Esophagus squamous epithelium (tissue), 5 donors: ENCODE measurements around the gene NADSYN1. TPM values are rescaled to one million over a fixed set of nuclear protein-coding genes. Genes with fewer than 3 reads are reported as not detected.
"Not testable (repeated sequence)": the region's sequence is repeated elsewhere in the genome, so short reads cannot be mapped to it uniquely, and the experiment has no call there.

Source experiments
- DNase-seq: peaks from one replicate; lab custom pipeline; 2025; lab: John Stamatoyannopoulos, UW
- H3K27ac ChIP-seq, 4 donors: fragments of 200-600 bp; sonication (generic); one replicate each; pipeline ENCODE4 v1.5.1; 2016 to 2019; ENCODE audit warnings: mild to moderate bottlenecking in 1 of 4
- H3K27me3 ChIP-seq, 4 donors: fragments of 200-600 bp; sonication (generic); 1 replicate in 3 of 4; 2 replicates in 1 of 4; pipeline versions ENCODE4 v1.5.1 to v1.6.0; 2017 to 2021; ENCODE audit warnings: antibody characterized with exemption in 1 of 4
- H3K36me3 ChIP-seq, 3 donors: fragments of 200-600 bp; sonication (generic); one replicate each; pipeline ENCODE4 v1.5.1; 2016 to 2019
- H3K4me1 ChIP-seq, 3 donors: fragments of 200-600 bp; sonication (generic); one replicate each; pipeline ENCODE4 v1.5.1; 2017 to 2019
- H3K4me3 ChIP-seq, 4 donors: fragments of 200-600 bp; sonication (generic); 1 replicate in 3 of 4; 2 replicates in 1 of 4; pipeline ENCODE4 v1.5.1; 2016 to 2019; ENCODE audit warnings: mild to moderate bottlenecking in 2 of 4, moderate library complexity in 1 of 4
- H3K9me3 ChIP-seq, 3 donors: fragments of 200-600 bp; sonication (generic); one replicate each; pipeline ENCODE4 v1.5.1; 2016 to 2019
- POLR2A ChIP-seq, 4 donors: fragments of 450-650 bp; IDR thresholded peaks; one replicate each; pipeline ENCODE4 v1.6.1; 2017; ENCODE audit warnings: antibody characterized with exemption in 4 of 4, mild to moderate bottlenecking in 4 of 4, moderate library complexity in 3 of 4
- WGBS, 2 donors: methylation state at CpG; one replicate each; pipeline ENCODE4 v1.1.5; 2018; 5-methylcytosine and 5-hydroxymethylcytosine counted together
- intact Hi-C: fragments of 100-400 bp; cut with DNase I; formaldehyde crosslinking; loops from one replicate; pipeline ENCODE4 v1.15.0; 2022
- total RNA-seq, 4 donors: library from RNA; depleted of rRNA; stranded (reverse); fragments of >200 nt; gene quantifications; one replicate each; pipeline ENCODE4 v1.1.0, GENCODE V29; 2016
- TF ChIP-seq, protein P1 (sequence below), 6 experiments: fragments of 450-650 bp in 4 of 6; fragments of 200-600 bp in 2 of 6; sonication (generic) in 2 of 6; IDR thresholded peaks; one replicate each; pipeline ENCODE4 v1.5.1; 2016 to 2019; ENCODE audit warnings: antibody characterized with exemption in 6 of 6, mild to moderate bottlenecking in 4 of 6, moderate library complexity in 4 of 6
- donor health status: DM: yes; HTN: yes; CAD: no.

NADSYN1 gene
- total RNA-seq, 4 donors from 2014 or later: 62.0 to 81.3 (median 71.7) TPM

DNA sequence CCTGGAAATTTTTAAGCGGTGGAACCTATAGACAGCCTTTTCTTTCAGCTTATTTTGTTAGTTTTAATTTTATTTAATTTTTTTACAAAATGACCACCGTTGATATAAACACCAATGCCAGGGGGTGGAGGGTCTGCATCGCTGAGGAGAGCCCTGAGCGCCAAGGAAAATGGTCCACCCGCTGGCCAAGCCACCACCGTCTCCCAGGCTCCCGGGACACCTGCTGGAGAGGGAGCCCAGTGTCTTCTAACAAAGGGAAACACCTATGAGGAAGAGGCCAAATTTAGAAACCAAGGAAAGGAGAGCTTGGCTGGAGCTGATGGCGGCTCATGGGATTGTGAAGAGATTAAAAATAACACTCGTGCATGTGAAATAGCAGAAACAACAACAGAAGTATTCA lies 84.5 kb downstream of the NADSYN1 start:
- Histone ChIP-seq H3K9me3 (no peaks in the 10 kb centered on the region), H3K36me3 (no peaks in the 10 kb centered on the region), H3K27ac (no peak overlapping the region), H3K27me3 (no peaks in the 10 kb centered on the region), H3K4me3 (no peak overlapping the region), H3K4me1 (no peaks in the 10 kb centered on the region)
- WGBS, 2 donors: 69 to 74% methylated on average over 9 of the region's 9 CpGs
- intact Hi-C loops: no loop called here
- TF ChIP-seq, protein P1, sequence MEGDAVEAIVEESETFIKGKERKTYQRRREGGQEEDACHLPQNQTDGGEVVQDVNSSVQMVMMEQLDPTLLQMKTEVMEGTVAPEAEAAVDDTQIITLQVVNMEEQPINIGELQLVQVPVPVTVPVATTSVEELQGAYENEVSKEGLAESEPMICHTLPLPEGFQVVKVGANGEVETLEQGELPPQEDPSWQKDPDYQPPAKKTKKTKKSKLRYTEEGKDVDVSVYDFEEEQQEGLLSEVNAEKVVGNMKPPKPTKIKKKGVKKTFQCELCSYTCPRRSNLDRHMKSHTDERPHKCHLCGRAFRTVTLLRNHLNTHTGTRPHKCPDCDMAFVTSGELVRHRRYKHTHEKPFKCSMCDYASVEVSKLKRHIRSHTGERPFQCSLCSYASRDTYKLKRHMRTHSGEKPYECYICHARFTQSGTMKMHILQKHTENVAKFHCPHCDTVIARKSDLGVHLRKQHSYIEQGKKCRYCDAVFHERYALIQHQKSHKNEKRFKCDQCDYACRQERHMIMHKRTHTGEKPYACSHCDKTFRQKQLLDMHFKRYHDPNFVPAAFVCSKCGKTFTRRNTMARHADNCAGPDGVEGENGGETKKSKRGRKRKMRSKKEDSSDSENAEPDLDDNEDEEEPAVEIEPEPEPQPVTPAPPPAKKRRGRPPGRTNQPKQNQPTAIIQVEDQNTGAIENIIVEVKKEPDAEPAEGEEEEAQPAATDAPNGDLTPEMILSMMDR (IDR thresholded peaks at IDR 0.05): no peak
- TF ChIP-seq POLR2A (IDR thresholded peaks at IDR 0.05): no peak
- no peak for DNase-seq

DNA sequence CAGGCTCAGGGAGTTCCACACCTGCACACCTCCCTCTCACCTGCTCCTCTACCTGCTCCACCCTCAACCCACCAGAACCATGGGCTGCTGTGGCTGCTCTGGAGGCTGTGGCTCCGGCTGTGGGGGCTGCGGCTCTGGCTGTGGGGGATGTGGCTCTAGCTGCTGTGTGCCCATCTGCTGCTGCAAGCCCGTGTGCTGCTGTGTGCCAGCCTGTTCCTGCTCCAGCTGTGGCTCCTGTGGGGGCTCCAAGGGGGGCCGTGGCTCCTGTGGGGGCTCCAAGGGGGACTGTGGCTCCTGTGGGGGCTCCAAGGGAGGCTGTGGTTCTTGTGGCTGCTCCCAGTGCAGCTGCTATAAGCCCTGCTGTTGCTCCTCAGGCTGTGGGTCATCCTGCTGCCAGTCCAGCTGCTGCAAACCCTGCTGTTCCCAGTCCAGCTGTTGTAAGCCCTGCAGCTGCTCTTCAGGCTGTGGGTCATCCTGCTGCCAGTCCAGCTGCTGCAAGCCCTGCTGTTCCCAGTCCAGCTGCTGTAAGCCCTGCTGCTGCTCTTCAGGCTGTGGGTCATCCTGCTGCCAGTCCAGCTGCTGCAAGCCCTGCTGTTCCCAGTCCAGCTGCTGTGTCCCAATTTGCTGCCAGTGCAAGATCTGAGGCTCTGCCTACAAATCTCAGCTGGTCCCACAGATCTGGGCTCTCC lies 85.1 kb downstream of the NADSYN1 start, which contains the start of gene KRTAP5-8:
TSS of gene KRTAP5-8 (plus strand) at position 49 of the 689 bp plus-strand sequence. CDS start at position 80, 31 bp downstream.
- no CpG with 5 or more reads among the region's 4 CpGs for WGBS, 2 donors
- DNase-seq, H3K27me3 ChIP-seq, H3K36me3 ChIP-seq, H3K9me3 ChIP-seq, H3K4me1 ChIP-seq, intact Hi-C loops, H3K27ac ChIP-seq, H3K4me3 ChIP-seq: not testable (repeated sequence)

DNA sequence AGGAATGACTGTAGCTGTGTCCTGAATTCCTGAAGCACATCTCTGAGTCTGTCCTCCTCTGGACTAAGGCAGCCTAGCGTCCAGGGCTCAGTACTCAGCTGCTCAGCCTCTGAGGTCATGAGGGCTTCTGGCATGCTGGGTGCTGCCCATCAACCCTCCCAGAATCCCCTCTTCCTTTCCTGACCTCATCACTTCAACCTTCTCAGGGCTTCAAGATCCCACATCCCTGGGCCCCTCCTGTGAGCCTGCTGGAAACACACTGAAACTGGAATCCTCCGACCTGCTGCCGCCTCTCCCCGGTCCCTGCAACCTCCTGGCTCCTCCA lies 85.6 kb downstream of the NADSYN1 start:
- 81 to 85% methylated on average over 3 to 4 of the region's 4 CpGs for WGBS, 2 donors
- no peak for DNase-seq
- intact Hi-C loops: no loop called here
- Histone ChIP-seq H3K9me3 (no peaks in the 10 kb centered on the region), H3K4me3 (no peak overlapping the region), H3K27ac (no peak overlapping the region), H3K4me1 (no peaks in the 10 kb centered on the region), H3K27me3 (no peaks in the 10 kb centered on the region), H3K36me3 (no peaks in the 10 kb centered on the region)
- TF ChIP-seq POLR2A (IDR thresholded peaks at IDR 0.05): no peak
- TF ChIP-seq, protein P1 (IDR thresholded peaks at IDR 0.05): no peak

DNA sequence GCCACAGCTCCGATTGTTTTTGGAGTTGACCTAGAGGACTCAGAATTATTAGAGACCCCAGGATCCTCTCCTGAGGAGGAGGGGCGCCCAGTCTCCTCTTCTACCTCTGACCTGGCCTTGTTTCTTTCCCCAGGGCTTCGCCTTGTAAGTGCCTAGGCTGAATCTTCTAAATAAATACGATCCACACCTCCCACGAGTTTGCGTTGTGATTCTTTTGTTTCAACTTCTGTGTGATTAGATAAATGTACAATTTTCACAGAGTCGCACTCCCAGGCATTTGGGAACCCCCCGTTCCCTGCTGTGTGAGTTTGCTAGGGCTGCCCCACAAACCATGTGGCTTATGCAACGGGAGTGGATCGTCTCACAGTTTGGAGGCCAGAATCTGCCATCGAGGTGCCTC lies 86.0 kb downstream of the NADSYN1 start:
- Histone ChIP-seq H3K4me1 (no peaks in the 10 kb centered on the region), H3K9me3 (no peaks in the 10 kb centered on the region), H3K27me3 (no peaks in the 10 kb centered on the region), H3K4me3 (no peak overlapping the region), H3K27ac (no peak overlapping the region), H3K36me3 (no peaks in the 10 kb centered on the region)
- intact Hi-C loops: no loop called here
- no peak for DNase-seq
- no peak for TF ChIP-seq POLR2A (IDR thresholded peaks at IDR 0.05)
- TF ChIP-seq, protein P1 (IDR thresholded peaks at IDR 0.05): no peak
- WGBS, 2 donors: 81 to 84% methylated on average over 11 of the region's 11 CpGs

DNA sequence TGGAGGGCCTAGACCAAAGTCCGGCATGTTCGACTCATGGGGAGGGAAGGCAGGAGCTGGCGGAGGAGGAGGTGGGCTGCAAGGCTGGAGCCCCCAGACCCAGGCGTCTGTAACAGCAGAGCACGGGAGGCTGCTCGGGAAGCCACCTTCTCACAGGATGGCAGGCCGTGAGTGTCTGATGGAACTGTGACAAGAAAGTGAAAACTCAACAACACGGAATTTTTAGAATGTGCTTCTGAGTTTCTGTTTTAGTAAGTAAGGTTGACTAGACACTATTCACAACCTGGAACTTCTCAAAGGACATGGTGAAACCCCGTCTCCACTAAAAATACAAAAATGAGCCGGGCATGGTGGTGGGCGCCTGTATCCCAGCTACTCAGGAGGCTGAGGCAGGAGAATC lies 87.0 kb downstream of the NADSYN1 start:
- WGBS, 2 donors: 78 to 95% methylated on average over 8 to 9 of the region's 11 CpGs
- H3K4me1 ChIP-seq, DNase-seq, H3K27ac ChIP-seq, H3K9me3 ChIP-seq, H3K36me3 ChIP-seq, H3K4me3 ChIP-seq, intact Hi-C loops, H3K27me3 ChIP-seq: not testable (repeated sequence)

DNA sequence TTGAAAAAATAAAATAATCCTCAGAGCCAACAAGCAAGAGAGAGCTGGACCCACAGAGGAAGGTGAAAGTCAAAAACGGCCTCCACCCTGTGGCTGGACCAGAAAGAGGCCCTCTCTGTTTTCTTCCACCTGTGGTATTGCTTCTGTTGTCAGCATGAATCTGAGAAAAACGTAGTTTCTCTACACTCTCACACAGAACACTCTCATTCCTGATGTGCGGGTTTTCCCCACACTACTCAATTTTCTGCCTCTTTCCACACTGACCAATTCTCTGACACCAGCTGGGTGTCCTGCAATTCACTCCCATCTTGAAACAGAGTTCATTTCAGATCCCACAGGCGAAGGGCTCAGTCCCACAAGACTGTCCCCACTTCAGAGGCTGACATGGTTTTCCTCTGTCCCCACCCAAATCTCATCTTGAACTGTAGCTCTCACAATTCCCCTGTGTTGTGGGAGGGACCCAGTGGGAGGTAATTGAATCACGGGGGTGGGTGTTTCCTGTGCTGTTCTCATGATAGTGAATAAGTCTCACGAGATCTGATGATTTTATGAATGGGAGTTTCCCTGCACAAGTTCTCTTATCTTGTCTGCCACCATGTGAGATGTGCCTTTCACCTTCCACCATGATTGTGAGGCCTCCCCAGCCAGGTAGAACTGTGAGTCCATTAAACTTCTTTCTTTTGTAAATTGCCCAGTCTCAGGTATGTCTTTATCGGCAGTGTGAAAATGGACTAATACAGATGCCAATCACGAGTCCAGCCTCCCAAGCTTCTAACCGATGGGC lies 87.7 kb downstream of the NADSYN1 start:
- H3K9me3 ChIP-seq, H3K36me3 ChIP-seq, intact Hi-C loops, H3K27me3 ChIP-seq, H3K27ac ChIP-seq, H3K4me3 ChIP-seq, H3K4me1 ChIP-seq, DNase-seq: not testable (repeated sequence)
- WGBS, 2 donors: 81 to 85% methylated on average over 9 of the region's 9 CpGs
